Left lung (tissue), 14 donors: ENCODE measurements around the gene PAFAH1B2. TPM values are rescaled to one million over a fixed set of nuclear protein-coding genes. Genes with fewer than 3 reads are reported as not detected.

Experiments used
- ATAC-seq: fragments of 200-7000 bp; cut with Tn5 transposase; one replicate; pipeline ENCODE4 v1.9.1; 2020; ENCODE audit warnings: moderate library complexity
- DNase-seq, 4 donors: peaks; one replicate each; pipeline ENCODE4 v3.0.0-alpha.2; 2013 to 2020
- H3K27ac ChIP-seq, 2 donors: fragments of 200-600 bp; sonication (generic) in 1 of 2; one replicate each; pipeline versions ENCODE4 v1.5.0 to v1.8.0; 2020 to 2021
- H3K27me3 ChIP-seq, 2 donors: fragments of 200-600 bp; sonication (generic) in 1 of 2; one replicate each; pipeline versions ENCODE4 v1.5.0 to v1.8.0; 2020 to 2021
- H3K36me3 ChIP-seq, 2 donors: fragments of 200-600 bp; sonication (generic) in 1 of 2; one replicate each; pipeline versions ENCODE4 v1.5.0 to v1.8.0; 2020 to 2021
- H3K4me1 ChIP-seq, 2 donors: fragments of 200-600 bp; one replicate each; pipeline ENCODE4 v1.8.0; 2021
- H3K4me3 ChIP-seq, 2 donors: fragments of 200-600 bp; sonication (generic) in 1 of 2; one replicate each; pipeline versions ENCODE4 v1.5.0 to v1.8.0; 2020 to 2021; ENCODE audit warnings: mild to moderate bottlenecking in 1 of 2
- H3K9me3 ChIP-seq, 2 donors: fragments of 200-600 bp; sonication (generic) in 1 of 2; one replicate each; pipeline versions ENCODE4 v1.5.0 to v1.8.0; 2020 to 2021
- CTCF ChIP-seq, 2 donors: fragments of 200-600 bp; sonication (generic) in 1 of 2; IDR thresholded peaks; one replicate each; pipeline versions ENCODE4 v1.5.0 to v1.8.0; 2021; ENCODE audit warnings: antibody characterized with exemption in 2 of 2
- intact Hi-C, 2 donors: fragments of 100-400 bp; cut with DNase I; formaldehyde crosslinking; loops; one replicate each; pipeline versions ENCODE4 v1.11.2 to v1.14.2; 2022
- long read RNA-seq, 12 donors: library from polyadenylated mRNA in 2 of 12; unstranded in 2 of 12; transcript quantifications; one replicate each; pipeline ENCODE4 v2.0.0 and lab custom pipeline, GENCODE V29; 2019 to 2026
- polyA plus RNA-seq, 6 donors: library from polyadenylated mRNA; unstranded; fragments of 120-200 nt; gene quantifications; one replicate each; pipeline ENCODE4 v1.2.1, GENCODE V29; 2013; ENCODE audit not compliant: insufficient read length in 6 of 6
- total RNA-seq, 2 donors: library from RNA; stranded (reverse); fragmentation: NEBNext Ultra II Directional; extraction: Animal tissue kit (Norgen Biotek cat#: 25700); gene quantifications; one replicate each; pipeline ENCODE4 v1.2.1, GENCODE V29; 2021
- donor health status: DM: no; HTN: yes; CAD: no.
- donor health status: DM: no; HTN: no; CAD: no.

PAFAH1B2 gene
- 10 to 100 TPM; 78.1 to 82.3 TPM for total RNA-seq
- polyA plus RNA-seq = 10 to 100 TPM; 58.9 to 72.7 (median 66.6) TPM
- long read RNA-seq, donor 1, full-length matches to known transcripts = 28 of 28 reads
- long read RNA-seq, donor 1, partial matches to known transcripts = 0 of 28 reads
- long read RNA-seq, donor 1, other reads (novel, unspliced or antisense) = 0 of 28 reads
- long read RNA-seq, donor 2, full-length matches to known transcripts = 26 of 40 reads
- long read RNA-seq, donor 2, partial matches to known transcripts = 14 of 40 reads
- long read RNA-seq, donor 2, other reads (novel, unspliced or antisense) = 0 of 40 reads
- long read RNA-seq, donor 3, full-length matches to known transcripts = 19 of 19 reads
- long read RNA-seq, donor 3, partial matches to known transcripts = 0 of 19 reads
- long read RNA-seq, donor 3, other reads (novel, unspliced or antisense) = 0 of 19 reads
- long read RNA-seq, donor 4, full-length matches to known transcripts = 5 of 14 reads
- long read RNA-seq, donor 4, partial matches to known transcripts = 1 of 14 reads
- long read RNA-seq, donor 4, other reads (novel, unspliced or antisense) = 8 of 14 reads
- long read RNA-seq, donor 5, full-length matches to known transcripts = 14 of 14 reads
- long read RNA-seq, donor 5, partial matches to known transcripts = 0 of 14 reads
- long read RNA-seq, donor 5, other reads (novel, unspliced or antisense) = 0 of 14 reads
- long read RNA-seq, donor 6, full-length matches to known transcripts = 10 of 10 reads
- long read RNA-seq, donor 6, partial matches to known transcripts = 0 of 10 reads
- long read RNA-seq, donor 6, other reads (novel, unspliced or antisense) = 0 of 10 reads
- long read RNA-seq, donor 7, full-length matches to known transcripts = 4 of 4 reads
- long read RNA-seq, donor 7, partial matches to known transcripts = 0 of 4 reads
- long read RNA-seq, donor 7, other reads (novel, unspliced or antisense) = 0 of 4 reads
- long read RNA-seq, donor 8, full-length matches to known transcripts = 24 of 24 reads
- long read RNA-seq, donor 8, partial matches to known transcripts = 0 of 24 reads
- long read RNA-seq, donor 8, other reads (novel, unspliced or antisense) = 0 of 24 reads
- long read RNA-seq, donor 9 = 0 reads
- long read RNA-seq, donor 10, full-length matches to known transcripts = 5 of 5 reads
- long read RNA-seq, donor 10, partial matches to known transcripts = 0 of 5 reads
- long read RNA-seq, donor 10, other reads (novel, unspliced or antisense) = 0 of 5 reads
- long read RNA-seq, donor 11, full-length matches to known transcripts = 35 of 52 reads
- long read RNA-seq, donor 11, partial matches to known transcripts = 12 of 52 reads
- long read RNA-seq, donor 11, other reads (novel, unspliced or antisense) = 5 of 52 reads
- long read RNA-seq, donor 12, full-length matches to known transcripts = 12 of 57 reads
- long read RNA-seq, donor 12, partial matches to known transcripts = 45 of 57 reads
- long read RNA-seq, donor 12, other reads (novel, unspliced or antisense) = 0 of 57 reads

GRCh38 chr11:117143871-117144476 is at the start of gene PAFAH1B2:
Gene PAFAH1B2, plus strand, starts transcription at chr11:117144287. Its CDS starts 8,161 bp downstream, at chr11:117152448.
- DNase-seq (peak; percentile 94 to 97 (median 96)), ATAC-seq (peak; percentile 97)
- H3K27me3 ChIP-seq = no peaks in the 10 kb centered on the region
- intact Hi-C loops = no loop called here
- H3K4me3 ChIP-seq = peak within 1 kb of the TSS; percentile 97
- TF ChIP-seq CTCF (IDR thresholded peaks at IDR 0.05) = no peak
- H3K27ac ChIP-seq = peak within 1 kb of the TSS; percentile 90 to 91
- peaks cover 0 to 23% of the 10 kb centered on the region in 2 donors for H3K36me3 ChIP-seq
- peaks cover 6 to 34% of the 10 kb centered on the region in 2 donors for H3K4me1 ChIP-seq
- no peaks in the 10 kb centered on the region for H3K9me3 ChIP-seq

- Histone ChIP-seq H3K27ac (no peak overlapping the region), H3K36me3 (no peaks in the 10 kb centered on the region), H3K9me3 (no peaks in the 10 kb centered on the region), H3K4me1 (peaks cover 30 to 61% of the 10 kb centered on the region in 2 donors), H3K4me3 (no peak overlapping the region), H3K27me3 (no peaks in the 10 kb centered on the region)
- intact Hi-C loops = no loop called here
- peak; percentile 11 for ATAC-seq
- DNase-seq = peak in 2 of 4 donors; percentile 22 to 47
- TF ChIP-seq CTCF (IDR thresholded peaks at IDR 0.05) = no peak
Observed at GRCh38 chr11:117094776-117095175, 49.3 kb upstream of the PAFAH1B2 start.

- no peaks in the 10 kb centered on the region for H3K36me3 ChIP-seq
- no peaks in the 10 kb centered on the region for H3K27me3 ChIP-seq
- peak in 2 of 4 donors; percentile 75 to 79 for DNase-seq
- intact Hi-C loops = no loop called here
- H3K27ac ChIP-seq = peak overlapping the region; percentile 91 to 97
- H3K9me3 ChIP-seq = no peaks in the 10 kb centered on the region
- peaks cover 30 to 63% of the 10 kb centered on the region in 2 donors for H3K4me1 ChIP-seq
- TF ChIP-seq CTCF (IDR thresholded peaks at IDR 0.05) = no peak
- ATAC-seq = no peak
- peak overlapping the region in 1 of 2 donors; percentile 85 for H3K4me3 ChIP-seq
Observed at GRCh38 chr11:117095284-117096161, 48.6 kb upstream of the PAFAH1B2 start.
